Measurements from ENCODE around the gene EIF5A. TPM values are rescaled to one million over a fixed set of nuclear protein-coding genes. Genes with fewer than 3 reads are reported as not detected.
"Not testable (repeated sequence)": the region's sequence is repeated elsewhere in the genome, so short reads cannot be mapped to it uniquely, and the experiment has no call there.

Gene EIF5A
- total and polyA plus RNA-seq, 2 donors (not counting 3 experiments of a cell fraction or from before 2014, with no cell fraction given) = 650 to 859 TPM

GRCh38 chr17:7336240-7337175, 29.1 kb downstream of the EIF5A start, which contains the start of gene ACAP1:
TSS of gene ACAP1 (plus strand) at chr17:7336529. CDS start at chr17:7336735, 206 bp downstream.
- dilution Hi-C loops (cut with MboI; ENCODE audit: extremely low pct_ligation_motif_present, low sequenced_read_pairs) = no loop called here
- FAIRE-seq = no peak
- CTCF ChIA-PET = interaction anchor here (0.7 to 2.0 kb wide), 9 partner anchors 9 to 291 kb away, joined by 3 to 8 read pairs (median 4); partner anchors contain the start of gene PHF23

GRCh38 chr17:7337600-7337999, 30.2 kb downstream of the EIF5A start:
- H3K4me1 ChIP-seq (ENCODE audit: control insufficient read depth, extremely low read depth, insufficient read depth, low read length); H3K79me2 ChIP-seq (ENCODE audit: control insufficient read depth, insufficient read depth, low read length); intact Hi-C loops (cut with micrococcal nuclease); H3K4me3 ChIP-seq (replicated peaks in 1 of 3; ENCODE audit: insufficient read depth in 1 of 3, low read depth in 1 of 3, low read length in 3 of 3); DNase-seq (ENCODE audit: low read depth, low spot score); H3K27ac ChIP-seq (ENCODE audit: insufficient read depth, low read depth, low read length); dilution Hi-C loops (cut with MboI; ENCODE audit: extremely low pct_ligation_motif_present, low sequenced_read_pairs); BruUV-seq (replicated peaks); H3K9me1 ChIP-seq (replicated peaks; ENCODE audit: control insufficient read depth, extremely low read depth, insufficient read depth, low read length); H2AFZ ChIP-seq (ENCODE audit: low read depth, low read length); H4K20me1 ChIP-seq (replicated peaks; ENCODE audit: control insufficient read depth, extremely low read depth, insufficient read depth, low read length); FAIRE-seq; H3K9ac ChIP-seq (replicated peaks; ENCODE audit: extremely low read depth, insufficient read depth, low read length); H3K27me3 ChIP-seq (ENCODE audit: control insufficient read depth in 2 of 2, insufficient read depth in 2 of 2, low read length in 2 of 2); POLR2A ChIA-PET; H3K36me3 ChIP-seq (ENCODE audit: control insufficient read depth in 2 of 2, extremely low read depth in 1 of 2, insufficient read depth in 2 of 2, low read length in 2 of 2); H3K4me2 ChIP-seq (ENCODE audit: insufficient read depth, low read length); H3K9me3 ChIP-seq (replicated peaks; ENCODE audit: control insufficient read depth, insufficient read depth, low read length): not testable (repeated sequence)
- CTCF ChIA-PET = interaction anchor here (0.6 to 2.0 kb wide), 7 partner anchors 12 to 292 kb away, joined by 3 to 8 read pairs (median 4); no protein-coding TSS in a partner anchor

More at GRCh38 chr17:7336240-7337175, 29.1 kb downstream of the EIF5A start, which contains the start of gene ACAP1:
- Histone ChIP-seq H3K27me3 (ENCODE audit: control insufficient read depth in 2 of 2, insufficient read depth in 2 of 2, low read length in 2 of 2) (peaks cover 0 to 2% of the 10 kb centered on the region in 2 experiments), H3K4me1 (ENCODE audit: control insufficient read depth, extremely low read depth, insufficient read depth, low read length) (no peaks in the 10 kb centered on the region), H3K9me1 (replicated peaks; ENCODE audit: control insufficient read depth, extremely low read depth, insufficient read depth, low read length) (no peaks in the 10 kb centered on the region), H3K9me3 (replicated peaks; ENCODE audit: control insufficient read depth, insufficient read depth, low read length) (no peaks in the 10 kb centered on the region), H3K9ac (replicated peaks; ENCODE audit: extremely low read depth, insufficient read depth, low read length) (no peak within 1 kb of the TSS), H3K36me3 (ENCODE audit: control insufficient read depth in 2 of 2, extremely low read depth in 1 of 2, insufficient read depth in 2 of 2, low read length in 2 of 2) (no peaks in the 10 kb centered on the region), H3K79me2 (ENCODE audit: control insufficient read depth, insufficient read depth, low read length) (no peaks in the 10 kb centered on the region), H4K20me1 (replicated peaks; ENCODE audit: control insufficient read depth, extremely low read depth, insufficient read depth, low read length) (no peaks in the 10 kb centered on the region), H3K4me2 (ENCODE audit: insufficient read depth, low read length) (no peak within 1 kb of the TSS), H2AFZ (ENCODE audit: low read depth, low read length) (no peak within 1 kb of the TSS), H3K27ac (ENCODE audit: insufficient read depth, low read depth, low read length) (no peak within 1 kb of the TSS), H3K4me3 (replicated peaks in 1 of 3; ENCODE audit: insufficient read depth in 1 of 3, low read depth in 1 of 3, low read length in 3 of 3) (no peak within 1 kb of the TSS)
- TF ChIP-seq POLR2A (IDR thresholded peaks at IDR 0.05; ENCODE audit: low read depth, low read length) (no peak), MAX (IDR thresholded peaks at IDR 0.05; ENCODE audit: insufficient read depth, insufficient read length) (no peak), JUN (IDR thresholded peaks at IDR 0.05; ENCODE audit: borderline replicate concordance, insufficient read depth, insufficient read length, low read depth) (no peak), CTCF (IDR thresholded peaks at IDR 0.05; ENCODE audit: extremely low read depth in 1 of 2, insufficient read depth in 1 of 2, low read depth in 1 of 2, low read length in 2 of 2) (no peak)
- DNase-seq (ENCODE audit: low read depth, low spot score) = no peak
- POLR2A ChIA-PET = interaction anchor here (0.7 kb wide), 1 partner anchor 38 kb away, joined by 3 read pairs; no protein-coding TSS in a partner anchor
- BruUV-seq (replicated peaks) = no TSS peak
- intact Hi-C loops (cut with micrococcal nuclease) = no loop called here

All from endothelial cell of umbilical vein (primary cell).